Endodermal cell (in vitro differentiated cells): Measurements from ENCODE around the gene NSMCE1. TPM values are rescaled to one million over a fixed set of nuclear protein-coding genes. Genes with fewer than 3 reads are reported as not detected.

Experiments used
- DNase-seq: peaks from one replicate; pipeline ENCODE4 v3.0.0-alpha.2; 2017
- H3K27ac ChIP-seq: 2 replicates; pipeline ENCODE4 v1.5.1; 2013; ENCODE audit warnings: mild to moderate bottlenecking, low read depth, low read length, moderate library complexity
- H3K27me3 ChIP-seq: 2 replicates; pipeline ENCODE4 v1.6.1; 2013; ENCODE audit warnings: mild to moderate bottlenecking, low read length, moderate library complexity; ENCODE audit not compliant: insufficient read depth, control insufficient read depth, poor library complexity, severe bottlenecking
- H3K36me3 ChIP-seq: 2 replicates; pipeline ENCODE4 v1.7.0; 2013; ENCODE audit warnings: mild to moderate bottlenecking, low read length, moderate library complexity; ENCODE audit not compliant: control insufficient read depth, insufficient read depth
- H3K4me1 ChIP-seq: one replicate; pipeline ENCODE4 v1.7.0; 2013; ENCODE audit warnings: low read length; ENCODE audit not compliant: control insufficient read depth, insufficient read depth
- H3K4me3 ChIP-seq: 2 replicates; pipeline ENCODE4 v1.5.1; 2013; ENCODE audit warnings: mild to moderate bottlenecking, low read length, moderate library complexity
- H3K9ac ChIP-seq: 2 replicates; pipeline ENCODE4 v1.6.1; 2013; ENCODE audit warnings: mild to moderate bottlenecking, low read length, moderate library complexity; ENCODE audit not compliant: poor library complexity, severe bottlenecking; ENCODE audit errors: extremely low read depth
- H3K9me3 ChIP-seq: 2 replicates; pipeline ENCODE4 v1.6.1; 2013; ENCODE audit warnings: mild to moderate bottlenecking, low read length, moderate library complexity; ENCODE audit not compliant: control insufficient read depth
- H3K27ac Mint-ChIP-seq: 2 replicates; pipeline ENCODE4 v1.8.0; 2020; ENCODE audit warnings: mixed read lengths
- H3K27me3 Mint-ChIP-seq: 2 replicates; pipeline ENCODE4 v1.8.0; 2021; ENCODE audit warnings: mild to moderate bottlenecking, mixed read lengths; ENCODE audit not compliant: insufficient read depth
- H3K36me3 Mint-ChIP-seq: 2 replicates; pipeline ENCODE4 v1.8.0; 2020; ENCODE audit warnings: low read depth, mixed read lengths
- H3K4me1 Mint-ChIP-seq: 2 replicates; pipeline ENCODE4 v1.8.0; 2020; ENCODE audit warnings: mixed read lengths
- H3K4me3 Mint-ChIP-seq: 2 replicates; pipeline ENCODE4 v1.8.0; 2020; ENCODE audit warnings: mild to moderate bottlenecking, moderate library complexity, mixed read lengths
- H3K9me3 Mint-ChIP-seq: 2 replicates; pipeline ENCODE4 v1.8.0; 2020; ENCODE audit warnings: mild to moderate bottlenecking, mixed read lengths
- WGBS, 2 experiments: methylation state at CpG; one replicate each; pipeline versions ENCODE4 v1.1.5 to v1.1.7; 2013; ENCODE audit warnings: missing lambda C conversion rate in 2 of 2, mixed read lengths in 1 of 2; ENCODE audit not compliant: insufficient coverage in 1 of 2, insufficient read length in 1 of 2; 5-methylcytosine and 5-hydroxymethylcytosine counted together
- total RNA-seq, 2 donors: library from RNA; stranded (reverse); fragmentation: NEBNext Ultra II Directional in 1 of 2; extraction: Animal tissue kit (Norgen Biotek cat#: 25700) in 1 of 2; gene quantifications; 2 replicates in 1 of 2; 3 replicates in 1 of 2; pipeline ENCODE4 v1.2.1, GENCODE V29; 2021
- TF ChIP-seq, protein P1 (sequence below): fragments of 200-600 bp; sonication (generic); conservative IDR thresholded peaks from 2 replicates; pipeline ENCODE4 v1.5.0; 2021; ENCODE audit warnings: antibody characterized with exemption, mild to moderate bottlenecking

The NSMCE1 gene
- total RNA-seq, 2 donors from 2014 or later, result 22.3 to 22.4 TPM

DNA sequence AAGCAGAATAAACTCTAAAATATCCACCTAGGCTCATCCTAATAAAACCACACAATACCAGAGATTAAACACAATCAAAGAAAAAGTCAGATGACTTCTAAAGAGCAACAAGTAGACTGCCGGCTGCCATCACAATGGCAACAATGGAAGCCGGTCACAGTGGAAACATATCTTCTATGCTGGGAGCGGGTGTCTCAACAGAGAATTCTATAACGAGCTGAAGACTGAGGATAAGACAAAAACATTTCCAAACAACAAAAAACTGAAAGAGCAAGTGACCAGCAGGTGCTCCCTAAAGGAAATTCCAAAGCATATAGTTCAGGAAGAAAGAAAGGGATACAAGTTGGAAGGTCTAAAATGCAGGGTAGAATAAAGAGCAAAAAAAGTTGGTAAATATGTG is 8.9 kb downstream of the NSMCE1 start:
- Mint-ChIP-seq H3K27me3 (peaks cover under 1% of the 10 kb centered on the region), H3K4me3 (no peak overlapping the region), H3K4me1 (peaks cover 4% of the 10 kb centered on the region), H3K9me3 (no peaks in the 10 kb centered on the region), H3K27ac (no peak overlapping the region), H3K36me3 (peaks cover 3% of the 10 kb centered on the region)
- 78% methylated on average over 3 of the region's 4 CpGs; no CpG with 5 or more reads in 1 of the 2 experiments for WGBS, 2 experiments
- no peak for DNase-seq
- Histone ChIP-seq H3K36me3 (no peaks in the 10 kb centered on the region), H3K9ac (no peak overlapping the region), H3K4me1 (peaks cover 5% of the 10 kb centered on the region), H3K9me3 (no peaks in the 10 kb centered on the region), H3K4me3 (no peak overlapping the region), H3K27ac (no peak overlapping the region), H3K27me3 (no peaks in the 10 kb centered on the region)
- TF ChIP-seq, protein P1, sequence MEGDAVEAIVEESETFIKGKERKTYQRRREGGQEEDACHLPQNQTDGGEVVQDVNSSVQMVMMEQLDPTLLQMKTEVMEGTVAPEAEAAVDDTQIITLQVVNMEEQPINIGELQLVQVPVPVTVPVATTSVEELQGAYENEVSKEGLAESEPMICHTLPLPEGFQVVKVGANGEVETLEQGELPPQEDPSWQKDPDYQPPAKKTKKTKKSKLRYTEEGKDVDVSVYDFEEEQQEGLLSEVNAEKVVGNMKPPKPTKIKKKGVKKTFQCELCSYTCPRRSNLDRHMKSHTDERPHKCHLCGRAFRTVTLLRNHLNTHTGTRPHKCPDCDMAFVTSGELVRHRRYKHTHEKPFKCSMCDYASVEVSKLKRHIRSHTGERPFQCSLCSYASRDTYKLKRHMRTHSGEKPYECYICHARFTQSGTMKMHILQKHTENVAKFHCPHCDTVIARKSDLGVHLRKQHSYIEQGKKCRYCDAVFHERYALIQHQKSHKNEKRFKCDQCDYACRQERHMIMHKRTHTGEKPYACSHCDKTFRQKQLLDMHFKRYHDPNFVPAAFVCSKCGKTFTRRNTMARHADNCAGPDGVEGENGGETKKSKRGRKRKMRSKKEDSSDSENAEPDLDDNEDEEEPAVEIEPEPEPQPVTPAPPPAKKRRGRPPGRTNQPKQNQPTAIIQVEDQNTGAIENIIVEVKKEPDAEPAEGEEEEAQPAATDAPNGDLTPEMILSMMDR, result no peak

DNA sequence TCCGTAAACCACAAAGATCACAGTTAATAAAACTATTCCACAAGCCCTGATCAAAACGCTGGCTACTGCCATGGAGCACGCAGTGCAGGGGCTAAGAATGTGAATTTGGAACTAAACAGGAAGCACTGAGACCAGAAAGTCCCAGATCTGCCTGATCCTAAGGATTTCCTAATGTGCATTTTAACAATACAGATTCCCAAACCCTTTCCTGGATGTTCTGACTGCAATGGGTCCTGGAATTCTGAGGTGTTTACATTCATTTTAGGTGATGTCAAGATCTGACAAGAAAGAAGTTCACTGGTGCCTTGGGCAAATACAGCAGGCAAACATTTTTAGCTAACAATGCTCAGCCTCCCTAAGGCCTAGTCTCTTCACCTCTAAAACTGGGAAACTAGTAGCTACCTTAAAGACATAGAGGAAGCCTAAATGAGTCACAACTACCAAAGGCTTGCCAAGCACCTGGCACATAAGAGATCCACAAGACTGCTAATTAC is 10.3 kb downstream of the NSMCE1 start:
- TF ChIP-seq, protein P1, result no peak
- Mint-ChIP-seq H3K4me3 (no peak overlapping the region), H3K4me1 (peaks cover 4% of the 10 kb centered on the region), H3K27me3 (no peaks in the 10 kb centered on the region), H3K27ac (no peak overlapping the region), H3K9me3 (no peaks in the 10 kb centered on the region), H3K36me3 (peaks cover 3% of the 10 kb centered on the region)
- Histone ChIP-seq H3K36me3 (no peaks in the 10 kb centered on the region), H3K4me3 (no peak overlapping the region), H3K4me1 (peaks cover 5% of the 10 kb centered on the region), H3K27me3 (no peaks in the 10 kb centered on the region), H3K27ac (no peak overlapping the region), H3K9ac (no peak overlapping the region), H3K9me3 (no peaks in the 10 kb centered on the region)
- DNase-seq, result no peak
- WGBS, 2 experiments, result 90% methylated on average over 3 of the region's 3 CpGs; no CpG with 5 or more reads in 1 of the 2 experiments

DNA sequence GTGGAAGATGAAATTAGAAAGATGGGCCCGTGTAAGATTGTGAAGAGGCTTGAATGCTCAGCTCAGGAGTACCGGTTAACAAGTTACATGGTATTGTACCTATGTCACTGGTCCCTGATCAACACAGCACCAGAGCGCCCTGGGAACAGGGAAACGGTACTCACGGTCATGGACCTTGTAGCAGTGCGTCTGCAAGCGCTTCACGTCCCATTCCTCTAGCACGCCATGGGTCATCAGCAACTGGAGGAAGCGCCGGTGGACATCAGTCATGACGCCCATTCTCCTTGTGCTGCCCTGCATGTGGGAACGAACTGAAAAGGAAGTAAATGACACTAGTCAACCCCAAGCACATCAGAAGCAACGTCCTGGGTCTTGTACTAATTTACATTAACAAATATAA is 11.3 kb downstream of the NSMCE1 start:
- Mint-ChIP-seq H3K27me3 (no peaks in the 10 kb centered on the region), H3K4me1 (peaks cover 4% of the 10 kb centered on the region), H3K36me3 (peaks cover 3% of the 10 kb centered on the region), H3K27ac (no peak overlapping the region), H3K9me3 (no peaks in the 10 kb centered on the region), H3K4me3 (no peak overlapping the region)
- no peak for DNase-seq
- no peaks in the 10 kb centered on the region for H3K27me3 ChIP-seq
- no peak overlapping the region for H3K9ac ChIP-seq
- H3K9me3 ChIP-seq, result no peaks in the 10 kb centered on the region
- TF ChIP-seq, protein P1, result no peak
- peaks cover 5% of the 10 kb centered on the region for H3K4me1 ChIP-seq
- H3K36me3 ChIP-seq, result no peaks in the 10 kb centered on the region
- H3K4me3 ChIP-seq, result no peak overlapping the region
- no peak overlapping the region for H3K27ac ChIP-seq
- WGBS, 2 experiments, result 91 to 95% methylated on average over 10 to 14 of the region's 14 CpGs
